Loucy (cell line): ENCODE data around the gene EED.
A peak's percentile ranks its signal among the peaks of the same experiment; 100 is the strongest.

Experiments used
- H2AFZ ChIP-seq: fragments of 200-600 bp; sonication (generic); 2 replicates; pipeline ENCODE4 v1.6.0; 2016; ENCODE audit warnings: antibody characterized with exemption, mild to moderate bottlenecking, low read length, moderate library complexity
- H3F3A ChIP-seq: fragments of 200-600 bp; 2 replicates; pipeline ENCODE4 v1.6.0; 2016; ENCODE audit warnings: antibody characterized with exemption, low read depth, mild to moderate bottlenecking
- H3K27me3 ChIP-seq: fragments of 200-600 bp; sonication (generic); 2 replicates; pipeline ENCODE4 v1.6.1; 2014; ENCODE audit warnings: low read length, mild to moderate bottlenecking; ENCODE audit not compliant: insufficient read depth, poor library complexity, severe bottlenecking
- H3K36me3 ChIP-seq: fragments of 200-600 bp; sonication (generic); 2 replicates; pipeline ENCODE4 v1.6.1; 2016; ENCODE audit warnings: low read length; ENCODE audit not compliant: insufficient read depth
- H3K4me1 ChIP-seq: fragments of 200-600 bp; sonication (generic); 2 replicates; pipeline ENCODE4 v1.5.1; 2014; ENCODE audit warnings: low read length, mild to moderate bottlenecking; ENCODE audit not compliant: insufficient read depth, poor library complexity, severe bottlenecking
- H3K4me2 ChIP-seq: fragments of 200-600 bp; sonication (generic); 2 replicates; pipeline ENCODE4 v1.6.0; 2014; ENCODE audit warnings: antibody characterized with exemption, low read length, low read depth, mild to moderate bottlenecking; ENCODE audit not compliant: poor library complexity, severe bottlenecking
- H3K4me3 ChIP-seq: fragments of 200-600 bp; sonication (generic); 2 replicates; pipeline ENCODE4 v1.5.1; 2014; ENCODE audit warnings: low read length, mild to moderate bottlenecking, mixed read lengths; ENCODE audit not compliant: poor library complexity, severe bottlenecking
- H3K79me2 ChIP-seq: fragments of 200-600 bp; sonication (generic); 2 replicates; pipeline ENCODE4 v1.6.1; 2014; ENCODE audit warnings: low read length; ENCODE audit not compliant: insufficient read depth
- H3K9ac ChIP-seq: fragments of 200-600 bp; sonication (generic); 2 replicates; pipeline ENCODE4 v1.6.0; 2014; ENCODE audit warnings: mild to moderate bottlenecking, low read depth, low read length, moderate library complexity; ENCODE audit not compliant: poor library complexity, severe bottlenecking
- H3K9me2 ChIP-seq: fragments of 200-600 bp; sonication (generic); replicated peaks from 2 replicates; pipeline ENCODE4 v1.6.1; 2016; ENCODE audit warnings: low read depth, low read length, mixed read lengths
- H3K9me3 ChIP-seq: fragments of 200-600 bp; sonication (generic); 2 replicates; pipeline ENCODE4 v1.6.1; 2014; ENCODE audit warnings: mild to moderate bottlenecking, antibody characterized with exemption, low read length, low read depth; ENCODE audit not compliant: insufficient read depth
- H4K20me1 ChIP-seq: fragments of 200-600 bp; sonication (generic); 2 replicates; pipeline ENCODE4 v1.6.0; 2014; ENCODE audit warnings: antibody characterized with exemption, low read length, mild to moderate bottlenecking; ENCODE audit not compliant: insufficient read depth, poor library complexity, severe bottlenecking
- EZH2phosphoT487 ChIP-seq: fragments of 200-600 bp; IDR thresholded peaks from 2 replicates; pipeline ENCODE4 v1.6.1; 2018; ENCODE audit warnings: antibody characterized with exemption, mild to moderate bottlenecking, moderate library complexity, borderline replicate concordance
- TF ChIP-seq, protein P1 (sequence below): fragments of 200-600 bp; sonication (generic); conservative IDR thresholded peaks from 2 replicates; pipeline ENCODE4 v1.5.1; 2014; ENCODE audit warnings: mild to moderate bottlenecking, antibody characterized with exemption, low read length

Gene EED

DNA sequence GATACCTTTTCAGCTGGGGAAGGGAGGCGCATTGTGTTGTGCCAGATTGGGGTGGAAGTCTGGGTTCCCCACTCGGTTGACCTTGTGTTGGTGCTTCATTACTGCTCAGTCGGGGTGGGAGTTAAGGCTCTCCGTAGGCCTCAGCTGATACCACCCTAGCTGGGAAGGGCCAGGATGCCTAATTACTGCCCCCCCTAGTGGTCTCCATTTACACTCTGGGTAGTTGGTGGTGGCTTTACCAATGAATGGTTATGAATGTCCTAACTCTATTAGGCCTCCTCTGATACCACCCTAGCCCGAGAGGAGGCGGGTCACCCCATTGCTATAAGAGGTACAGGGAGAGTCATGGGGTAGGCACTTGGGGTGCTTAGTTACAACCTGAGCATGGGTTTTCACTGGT is 29.9 kb downstream of the EED start:
- H3K27me3 ChIP-seq = no peaks in the 10 kb centered on the region
- H3K9me2 ChIP-seq = no peaks in the 10 kb centered on the region
- H3K9ac ChIP-seq = no peak overlapping the region
- H4K20me1 ChIP-seq = peaks cover 25% of the 10 kb centered on the region
- peaks cover 78% of the 10 kb centered on the region for H3K36me3 ChIP-seq
- H2AFZ ChIP-seq = no peak overlapping the region
- no peaks in the 10 kb centered on the region for H3K9me3 ChIP-seq
- no peaks in the 10 kb centered on the region for H3F3A ChIP-seq
- no peak overlapping the region for H3K4me2 ChIP-seq
- H3K79me2 ChIP-seq = peaks cover 56% of the 10 kb centered on the region
- TF ChIP-seq, protein P1, sequence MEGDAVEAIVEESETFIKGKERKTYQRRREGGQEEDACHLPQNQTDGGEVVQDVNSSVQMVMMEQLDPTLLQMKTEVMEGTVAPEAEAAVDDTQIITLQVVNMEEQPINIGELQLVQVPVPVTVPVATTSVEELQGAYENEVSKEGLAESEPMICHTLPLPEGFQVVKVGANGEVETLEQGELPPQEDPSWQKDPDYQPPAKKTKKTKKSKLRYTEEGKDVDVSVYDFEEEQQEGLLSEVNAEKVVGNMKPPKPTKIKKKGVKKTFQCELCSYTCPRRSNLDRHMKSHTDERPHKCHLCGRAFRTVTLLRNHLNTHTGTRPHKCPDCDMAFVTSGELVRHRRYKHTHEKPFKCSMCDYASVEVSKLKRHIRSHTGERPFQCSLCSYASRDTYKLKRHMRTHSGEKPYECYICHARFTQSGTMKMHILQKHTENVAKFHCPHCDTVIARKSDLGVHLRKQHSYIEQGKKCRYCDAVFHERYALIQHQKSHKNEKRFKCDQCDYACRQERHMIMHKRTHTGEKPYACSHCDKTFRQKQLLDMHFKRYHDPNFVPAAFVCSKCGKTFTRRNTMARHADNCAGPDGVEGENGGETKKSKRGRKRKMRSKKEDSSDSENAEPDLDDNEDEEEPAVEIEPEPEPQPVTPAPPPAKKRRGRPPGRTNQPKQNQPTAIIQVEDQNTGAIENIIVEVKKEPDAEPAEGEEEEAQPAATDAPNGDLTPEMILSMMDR = peak; percentile 71
- no peak for TF ChIP-seq EZH2phosphoT487
- no peaks in the 10 kb centered on the region for H3K4me1 ChIP-seq
- no peak overlapping the region for H3K4me3 ChIP-seq

DNA sequence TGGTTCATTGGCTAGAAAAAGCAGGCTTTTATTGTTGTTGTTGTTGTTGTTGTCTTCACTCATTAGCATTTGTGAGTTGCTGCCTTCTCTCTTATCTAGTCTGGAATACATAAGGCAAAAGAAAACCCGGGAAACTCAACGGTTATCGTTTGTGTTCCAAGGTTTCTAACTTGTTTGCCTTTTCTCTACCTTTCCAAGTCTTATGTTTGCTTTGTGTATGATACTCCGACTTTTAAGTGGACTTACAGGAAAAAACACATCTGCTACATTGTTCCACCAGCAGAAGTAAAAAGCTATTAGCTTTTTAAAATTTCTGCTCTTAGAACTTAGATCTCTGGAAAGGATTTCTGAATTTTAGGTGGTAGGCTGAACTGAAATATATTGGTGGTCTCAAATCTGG is 30.4 kb downstream of the EED start:
- Histone ChIP-seq H3K4me1 (no peaks in the 10 kb centered on the region), H3K9ac (no peak overlapping the region), H3K4me3 (no peak overlapping the region), H3K4me2 (no peak overlapping the region), H3K9me3 (no peaks in the 10 kb centered on the region), H3F3A (no peaks in the 10 kb centered on the region), H4K20me1 (peaks cover 25% of the 10 kb centered on the region), H3K79me2 (peaks cover 51% of the 10 kb centered on the region), H2AFZ (no peak overlapping the region), H3K36me3 (peaks cover 78% of the 10 kb centered on the region), H3K9me2 (no peaks in the 10 kb centered on the region), H3K27me3 (no peaks in the 10 kb centered on the region)
- no peak for TF ChIP-seq EZH2phosphoT487
- TF ChIP-seq, protein P1 = no peak

DNA sequence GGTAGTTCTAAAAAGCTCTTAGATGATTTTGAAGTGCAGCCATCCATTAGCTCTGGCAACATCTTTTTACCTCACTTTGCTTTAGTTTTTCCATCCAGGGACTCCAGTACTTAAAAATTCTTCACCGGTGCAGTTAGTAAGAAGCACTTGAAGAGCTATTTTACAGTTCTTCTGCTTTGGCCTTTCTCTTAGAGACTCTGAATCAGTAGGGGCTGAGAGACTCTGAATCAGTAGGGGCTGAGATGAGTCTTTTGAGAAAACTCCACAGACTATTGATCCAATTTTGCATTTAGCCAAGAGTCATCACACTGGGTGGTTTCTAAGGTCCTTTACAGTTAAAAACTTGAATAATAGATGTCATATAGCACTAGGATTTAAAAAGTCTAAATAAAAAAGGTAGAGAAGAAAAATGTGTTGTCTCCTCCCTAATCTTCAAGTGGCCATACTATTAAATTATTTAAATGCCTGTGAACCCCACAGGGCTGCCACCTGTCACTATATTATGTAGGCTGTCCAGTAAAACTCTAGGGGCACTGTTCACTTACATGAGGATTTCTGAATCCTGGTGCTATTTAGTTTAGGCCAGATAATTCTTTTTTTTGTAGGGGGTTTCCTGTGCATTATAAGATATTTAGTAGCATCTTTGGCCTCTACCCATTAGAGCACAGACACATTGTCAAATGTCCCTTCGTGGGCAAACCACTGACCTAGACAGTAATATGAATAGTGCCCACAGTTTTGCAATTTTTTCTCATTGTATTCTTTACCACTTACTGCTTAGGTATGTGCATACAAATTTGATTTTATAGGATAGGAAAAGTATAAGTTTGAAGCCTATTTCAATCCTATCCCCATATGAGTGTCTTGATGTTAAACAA is 31.2 kb downstream of the EED start:
- H3K79me2 ChIP-seq = peaks cover 43% of the 10 kb centered on the region
- peaks cover 79% of the 10 kb centered on the region for H3K36me3 ChIP-seq
- H3K4me3 ChIP-seq = no peak overlapping the region
- H4K20me1 ChIP-seq = peaks cover 25% of the 10 kb centered on the region
- H3K4me2 ChIP-seq = no peak overlapping the region
- no peaks in the 10 kb centered on the region for H3F3A ChIP-seq
- no peaks in the 10 kb centered on the region for H3K4me1 ChIP-seq
- H3K9me3 ChIP-seq = no peaks in the 10 kb centered on the region
- H3K9me2 ChIP-seq = no peaks in the 10 kb centered on the region
- H3K9ac ChIP-seq = no peak overlapping the region
- H2AFZ ChIP-seq = no peak overlapping the region
- no peak for TF ChIP-seq EZH2phosphoT487
- TF ChIP-seq, protein P1 = 0 out of 2 replicates have a peak, but pooled peaks have one; percentile 38
- H3K27me3 ChIP-seq = no peaks in the 10 kb centered on the region
